Endothelial cell of umbilical vein (primary cell): ENCODE data around the gene GRAMD1A. TPM values are rescaled to one million over a fixed set of nuclear protein-coding genes. Genes with fewer than 3 reads are reported as not detected.

Experiments
- BruUV-seq: library from RNA; stranded (reverse); fragments of 400-500 nt; replicated peaks from 2 replicates; lab custom pipeline; 2021; lab: Mats Ljungman, UMichigan
- CTCF ChIA-PET: fragments of 300-600, 350-600 bp; sonication (Branson Sonifier 250); formaldehyde crosslinking; loops from one replicate; lab custom pipeline; 2021; ENCODE audit warnings: antibody characterized with exemption, inconsistent platforms; lab: Charles Lee
- POLR2A ChIA-PET: fragments of 300-600, 350-600 bp; sonication (Branson Sonifier 250); formaldehyde crosslinking; loops from one replicate; lab custom pipeline; 2021; ENCODE audit warnings: antibody characterized with exemption, inconsistent platforms; lab: Charles Lee
- DNase-seq: peaks from one replicate; pipeline ENCODE4 v3.0.0-alpha.2; 2011; ENCODE audit warnings: low read depth, low spot score
- FAIRE-seq: peaks from 2 replicates; lab custom pipeline; 2011; peaks lifted over from hg19 to GRCh38; lab: Jason Lieb, UNC
- H2AFZ ChIP-seq: 2 replicates; pipeline ENCODE4 v1.6.0; 2012; ENCODE audit warnings: low read depth, low read length, control low read depth, inconsistent platforms
- H3K27ac ChIP-seq: 2 replicates; pipeline ENCODE4 v1.5.1; 2011; ENCODE audit warnings: low read depth, mild to moderate bottlenecking, control low read depth, low read length, moderate library complexity; ENCODE audit not compliant: insufficient read depth
- H3K27me3 ChIP-seq, 2 experiments: 2 replicates each; pipeline versions ENCODE4 v1.6.0 to v1.6.1; 2011; ENCODE audit warnings: low read length in 2 of 2, mixed read lengths in 1 of 2; ENCODE audit not compliant: control insufficient read depth in 2 of 2, insufficient read depth in 2 of 2
- H3K36me3 ChIP-seq, 2 experiments: 2 replicates in 1 of 2; 3 replicates in 1 of 2; pipeline ENCODE4 v1.5.1; 2011; ENCODE audit warnings: low read length in 2 of 2, mild to moderate bottlenecking in 1 of 2, moderate library complexity in 1 of 2; ENCODE audit not compliant: control insufficient read depth in 2 of 2, insufficient read depth in 2 of 2; ENCODE audit errors: extremely low read depth in 1 of 2
- H3K4me1 ChIP-seq: 3 replicates; pipeline ENCODE4 v1.5.1; 2011; ENCODE audit warnings: mild to moderate bottlenecking, low read length; ENCODE audit not compliant: control insufficient read depth, insufficient read depth; ENCODE audit errors: extremely low read depth
- H3K4me2 ChIP-seq: 2 replicates; pipeline ENCODE4 v1.6.1; 2011; ENCODE audit warnings: low read length, control low read depth, mixed read lengths; ENCODE audit not compliant: insufficient read depth
- H3K4me3 ChIP-seq, 3 experiments: fragments of 200-600 bp in 1 of 3; sonication (generic), shearing (Covaris generic) in 1 of 3; replicated peaks in 1 of 3; 2 replicates each; pipeline ENCODE4 v1.5.1; 2011 to 2016; ENCODE audit warnings: control low read depth in 3 of 3, low read length in 3 of 3, mild to moderate bottlenecking in 2 of 3, inconsistent platforms in 1 of 3, low read depth in 1 of 3, moderate library complexity in 1 of 3; ENCODE audit not compliant: insufficient read depth in 1 of 3
- H3K79me2 ChIP-seq: 2 replicates; pipeline ENCODE4 v1.6.0; 2012; ENCODE audit warnings: low read length, inconsistent platforms; ENCODE audit not compliant: control insufficient read depth, insufficient read depth
- H3K9ac ChIP-seq: replicated peaks from 2 replicates; pipeline ENCODE3; 2011; ENCODE audit warnings: low read length, control low read depth; ENCODE audit not compliant: insufficient read depth; ENCODE audit errors: extremely low read depth
- H3K9me1 ChIP-seq: replicated peaks from 3 replicates; pipeline ENCODE4 v1.6.0; 2011; ENCODE audit warnings: mild to moderate bottlenecking, low read length; ENCODE audit not compliant: control insufficient read depth, insufficient read depth; ENCODE audit errors: extremely low read depth
- H3K9me3 ChIP-seq: replicated peaks from 2 replicates; pipeline ENCODE4 v1.5.1; 2012; ENCODE audit warnings: low read length, inconsistent platforms; ENCODE audit not compliant: control insufficient read depth, insufficient read depth
- H4K20me1 ChIP-seq: replicated peaks from 2 replicates; pipeline ENCODE3; 2011; ENCODE audit warnings: mild to moderate bottlenecking, low read length; ENCODE audit not compliant: control insufficient read depth, insufficient read depth; ENCODE audit errors: extremely low read depth
- FOS ChIP-seq: IDR thresholded peaks from 2 replicates; pipeline ENCODE4 v1.6.1; 2011; ENCODE audit warnings: mild to moderate bottlenecking, low read length, moderate library complexity, borderline replicate concordance; ENCODE audit not compliant: insufficient read depth
- JUN ChIP-seq: IDR thresholded peaks from 2 replicates; pipeline ENCODE4 v1.6.1; 2011; ENCODE audit warnings: borderline replicate concordance, low read depth; ENCODE audit not compliant: insufficient read length, insufficient read depth
- MYC ChIP-seq: IDR thresholded peaks from one replicate; pipeline ENCODE4 v1.6.1; 2011; ENCODE audit warnings: mild to moderate bottlenecking, low read depth, low read length
- POLR2A ChIP-seq: IDR thresholded peaks from 2 replicates; pipeline ENCODE4 v1.6.1; 2012; ENCODE audit warnings: low read depth, mild to moderate bottlenecking, control low read depth, low read length
- POLR2AphosphoS5 ChIP-seq: IDR thresholded peaks from 2 replicates; pipeline ENCODE4 v1.6.1; 2012; ENCODE audit warnings: low read depth, mild to moderate bottlenecking, control low read depth, low read length, moderate library complexity; ENCODE audit not compliant: insufficient read depth
- dilution Hi-C: fragments of 300-500 bp; cut with MboI; formaldehyde crosslinking; loops from one replicate; pipeline ENCODE4 v1.15.0; 2019; ENCODE audit warnings: low sequenced_read_pairs; ENCODE audit not compliant: extremely low pct_ligation_motif_present
- intact Hi-C: fragments of 100-400 bp; cut with micrococcal nuclease; formaldehyde crosslinking; loops from one replicate; pipeline ENCODE4 v1.10.0; 2022
- polyA plus RNA-seq, 4 experiments: library from polyadenylated mRNA; depleted of rRNA in 3 of 4; stranded (reverse) in 3 of 4; unstranded in 1 of 4; fragments of >200 nt; gene quantifications; 2 replicates each; pipeline versions ENCODE4 v1.2.1 to v1.2.3, GENCODE V29; 2011 to 2012; ENCODE audit warnings: missing spikeins in 1 of 4
- total RNA-seq: library from RNA; stranded (reverse); gene quantifications from 2 replicates; pipeline ENCODE4 v1.2.3, GENCODE V29; 2021

The GRAMD1A gene
- total and polyA plus RNA-seq, 2 donors (not counting 3 experiments of a cell fraction or from before 2014, with no cell fraction given) = 127 to 130 TPM

- no peak within 1 kb of the TSS for H3K27ac ChIP-seq
- H3K79me2 ChIP-seq = no peaks in the 10 kb centered on the region
- CTCF ChIA-PET = interaction anchor here (0.6 to 2.1 kb wide), 5 partner anchors 8 to 25 kb away, joined by 3 to 14 read pairs (median 3); no protein-coding TSS in a partner anchor
- H4K20me1 ChIP-seq = no peaks in the 10 kb centered on the region
- TF ChIP-seq POLR2AphosphoS5 (peak; percentile 37), MYC (no peak), JUN (no peak), POLR2A (no peak), FOS (peak; percentile 53)
- H3K4me2 ChIP-seq = peak within 1 kb of the TSS; percentile 68
- BruUV-seq = no TSS peak
- peaks cover 0 to 20% of the 10 kb centered on the region in 2 experiments for H3K36me3 ChIP-seq
- intact Hi-C loops (loop anchor here (5.0 to 10.0 kb wide), 2 partner anchors 58 to 234 kb away; partner anchors contain the start of gene USF2), dilution Hi-C loops (no loop called here)
- H3K27me3 ChIP-seq = no peaks in the 10 kb centered on the region
- H3K4me3 ChIP-seq = peak within 1 kb of the TSS; percentile 42 to 71 (median 47)
- peak; percentile 51 for DNase-seq
- POLR2A ChIA-PET = interaction anchor here (0.7 kb wide), 1 partner anchor 14 kb away, joined by 3 read pairs; no protein-coding TSS in a partner anchor
- H3K4me1 ChIP-seq = peaks cover 2% of the 10 kb centered on the region
- H3K9ac ChIP-seq = peak within 1 kb of the TSS; percentile 40
- no peaks in the 10 kb centered on the region for H3K9me1 ChIP-seq
- no peak for FAIRE-seq
- peak within 1 kb of the TSS; percentile 81 for H2AFZ ChIP-seq
- no peaks in the 10 kb centered on the region for H3K9me3 ChIP-seq
These were observed 30.3 kb downstream of the GRAMD1A start, which contains the start of gene SCN1B for GRCh38 chr19:35030257-35031071. Gene SCN1B, plus strand, starts transcription at chr19:35030470. Its CDS starts 351 bp downstream, at chr19:35030821.
